GM19452 (cell line): ENCODE measurements around the gene PRKG2.
"Not testable (repeated sequence)": the region's sequence is repeated elsewhere in the genome, so short reads cannot be mapped to it uniquely, and the experiment has no call there.

Source experiments
- ATAC-seq: cut with Tn5 transposase; IDR thresholded peaks from one replicate; pipeline ENCODE4 v1.9.1; 2021; ENCODE audit not compliant: unreplicated experiment

Gene PRKG2

GRCh38 chr4:81214881-81215868 lies at the start of gene PRKG2:
TSS of gene PRKG2 (minus strand) at chr4:81215222. CDS start at chr4:81205047, 10,175 bp downstream.
- no peak for ATAC-seq

GRCh38 chr4:81260443-81261101 lies 45.5 kb upstream of the PRKG2 start:
- no peak for ATAC-seq

- no peak for ATAC-seq
Measured at GRCh38 chr4:81258841-81259550, 44.0 kb upstream of the PRKG2 start.

GRCh38 chr4:81257816-81258215 lies 42.8 kb upstream of the PRKG2 start:
- ATAC-seq: no peak

GRCh38 chr4:81257021-81257420 lies 42.0 kb upstream of the PRKG2 start:
- no peak for ATAC-seq

GRCh38 chr4:81256059-81256970 lies 41.3 kb upstream of the PRKG2 start:
- no peak for ATAC-seq

- ATAC-seq: no peak
Measured at GRCh38 chr4:81255524-81255923, 40.5 kb upstream of the PRKG2 start.

- no peak for ATAC-seq
Measured at GRCh38 chr4:81250430-81250829, 35.4 kb upstream of the PRKG2 start.

- ATAC-seq: no peak
Measured at GRCh38 chr4:81245218-81246009, 30.4 kb upstream of the PRKG2 start.

- no peak for ATAC-seq
Measured at GRCh38 chr4:81237791-81238190, 22.8 kb upstream of the PRKG2 start.

GRCh38 chr4:81235982-81236749 lies 21.1 kb upstream of the PRKG2 start:
- no peak for ATAC-seq

- no peak for ATAC-seq
Measured at GRCh38 chr4:81227968-81228367, 12.9 kb upstream of the PRKG2 start.

GRCh38 chr4:81227138-81227537 lies 12.1 kb upstream of the PRKG2 start:
- ATAC-seq: no peak

- ATAC-seq: no peak
Measured at GRCh38 chr4:81225252-81225651, 10.2 kb upstream of the PRKG2 start.

GRCh38 chr4:81222082-81222472 lies 7.1 kb upstream of the PRKG2 start:
- ATAC-seq: not testable (repeated sequence)

- ATAC-seq: no peak
Measured at GRCh38 chr4:81221303-81222081, 6.5 kb upstream of the PRKG2 start.

- no peak for ATAC-seq
Measured at GRCh38 chr4:81220271-81220670, 5.2 kb upstream of the PRKG2 start.

- ATAC-seq: no peak
Measured at GRCh38 chr4:81218206-81218605, 3.2 kb upstream of the PRKG2 start.
